IMR-90 (cell line): ENCODE results near the gene TMEM131. TPM values are rescaled to one million over a fixed set of nuclear protein-coding genes. Genes with fewer than 3 reads are reported as not detected.

Experiments
- ATAC-seq: fragments of 200-7000 bp; cut with Tn5 transposase; 2 replicates; pipeline ENCODE4 v1.9.1; 2020; ENCODE audit warnings: low read depth, mild to moderate bottlenecking, moderate library complexity
- BruUV-seq: library from RNA; stranded (reverse); fragments of 400-500 nt; replicated peaks from 2 replicates; lab custom pipeline; 2021; lab: Mats Ljungman, UMichigan
- CTCF ChIA-PET: fragments of 300-600 bp; formaldehyde crosslinking; extraction: SDS; loops from one replicate; lab custom pipeline; 2021; ENCODE audit warnings: antibody characterized with exemption; lab: Yijun Ruan, JAX
- POLR2A ChIA-PET: fragments of 300-600 bp; sonication (Branson Sonifier 250); formaldehyde crosslinking; loops from one replicate; lab custom pipeline; 2022; ENCODE audit warnings: antibody characterized with exemption; ENCODE audit not compliant: unreplicated experiment; lab: Charles Lee
- DNase-seq: peaks from one replicate; pipeline ENCODE4 v3.0.0; 2013
- H2AFZ ChIP-seq: replicated peaks from 2 replicates; pipeline ENCODE3; 2013; ENCODE audit warnings: low read length, mild to moderate bottlenecking; ENCODE audit not compliant: poor library complexity
- H2AK5ac ChIP-seq: 2 replicates; pipeline ENCODE4 v1.6.1; 2013; ENCODE audit warnings: low read depth, low read length, inconsistent platforms
- H2AK9ac ChIP-seq: replicated peaks from 2 replicates; pipeline ENCODE3; 2013; ENCODE audit warnings: mild to moderate bottlenecking, low read depth, low read length, moderate library complexity; ENCODE audit not compliant: poor library complexity
- H2BK120ac ChIP-seq: 2 replicates; pipeline ENCODE4 v1.6.1; 2013; ENCODE audit warnings: low read depth, low read length, inconsistent platforms
- H2BK15ac ChIP-seq: 3 replicates; pipeline ENCODE4 v1.6.1; 2013; ENCODE audit warnings: low read depth, low read length, inconsistent platforms
- H2BK20ac ChIP-seq: 2 replicates; pipeline ENCODE4 v1.6.1; 2013; ENCODE audit warnings: low read depth, mild to moderate bottlenecking, inconsistent platforms, low read length, moderate library complexity
- H2BK5ac ChIP-seq: 2 replicates; pipeline ENCODE4 v1.6.1; 2013; ENCODE audit warnings: mild to moderate bottlenecking, low read depth, low read length, inconsistent platforms; ENCODE audit not compliant: poor library complexity, severe bottlenecking
- H3K14ac ChIP-seq: replicated peaks from 2 replicates; pipeline ENCODE4 v1.6.1; 2013; ENCODE audit warnings: low read depth, low read length, inconsistent platforms
- H3K18ac ChIP-seq: 2 replicates; pipeline ENCODE4 v1.6.1; 2013; ENCODE audit warnings: low read depth, low read length, control low read depth
- H3K23ac ChIP-seq: 2 replicates; pipeline ENCODE4 v1.6.1; 2013; ENCODE audit warnings: low read depth, low read length, inconsistent platforms
- H3K27ac ChIP-seq: 2 replicates; pipeline ENCODE4 v1.5.1; 2013; ENCODE audit warnings: mild to moderate bottlenecking, control low read depth, low read length; ENCODE audit not compliant: insufficient read depth
- H3K27me3 ChIP-seq: 2 replicates; pipeline ENCODE4 v1.6.1; 2013; ENCODE audit warnings: low read length; ENCODE audit not compliant: control insufficient read depth, insufficient read depth
- H3K36me3 ChIP-seq: 2 replicates; pipeline ENCODE4 v1.6.1; 2013; ENCODE audit warnings: low read length, mixed read lengths; ENCODE audit not compliant: control insufficient read depth, insufficient read depth
- H3K4ac ChIP-seq: 2 replicates; pipeline ENCODE4 v1.6.1; 2013; ENCODE audit warnings: low read depth, low read length, inconsistent platforms
- H3K4me1 ChIP-seq: 2 replicates; pipeline ENCODE4 v1.6.1; 2013; ENCODE audit warnings: low read length, mixed read lengths; ENCODE audit not compliant: control insufficient read depth, insufficient read depth
- H3K4me2 ChIP-seq: 2 replicates; pipeline ENCODE4 v1.6.1; 2013; ENCODE audit warnings: low read depth, mild to moderate bottlenecking, control low read depth, low read length, moderate library complexity
- H3K4me3 ChIP-seq: 2 replicates; pipeline ENCODE4 v1.5.1; 2013; ENCODE audit warnings: low read depth, mild to moderate bottlenecking, control low read depth, low read length, moderate library complexity; ENCODE audit not compliant: insufficient read depth
- H3K56ac ChIP-seq: 2 replicates; pipeline ENCODE4 v1.6.1; 2013; ENCODE audit warnings: low read length, inconsistent platforms; ENCODE audit not compliant: insufficient read depth; ENCODE audit errors: extremely low read depth
- H3K79me1 ChIP-seq, 2 experiments: 2 replicates each; pipeline ENCODE4 v1.6.1; 2013; ENCODE audit warnings: low read length in 2 of 2, inconsistent platforms in 1 of 2, low read depth in 1 of 2
- H3K9ac ChIP-seq: 2 replicates; pipeline ENCODE4 v1.6.1; 2013; ENCODE audit warnings: low read depth, low read length, control low read depth
- H3K9me1 ChIP-seq: 2 replicates; pipeline ENCODE4 v1.6.1; 2013; ENCODE audit warnings: low read length, inconsistent platforms; ENCODE audit not compliant: insufficient read depth
- H3K9me3 ChIP-seq: 2 replicates; pipeline ENCODE4 v1.6.1; 2013; ENCODE audit warnings: low read length; ENCODE audit not compliant: control insufficient read depth, insufficient read depth
- H4K20me1 ChIP-seq: 2 replicates; pipeline ENCODE4 v1.6.1; 2013; ENCODE audit warnings: low read length, inconsistent platforms; ENCODE audit not compliant: insufficient read depth
- H4K5ac ChIP-seq: 2 replicates; pipeline ENCODE4 v1.6.1; 2013; ENCODE audit warnings: mild to moderate bottlenecking, low read depth, low read length, control low read depth
- H4K8ac ChIP-seq, 2 experiments: 2 replicates each; pipeline ENCODE4 v1.6.1; 2013; ENCODE audit warnings: low read depth in 2 of 2, low read length in 2 of 2, control low read depth in 1 of 2, inconsistent platforms in 1 of 2
- H4K91ac ChIP-seq: 2 replicates; pipeline ENCODE4 v1.6.1; 2013; ENCODE audit warnings: low read depth, low read length, inconsistent platforms; ENCODE audit not compliant: insufficient read depth
- CEBPB ChIP-seq: IDR thresholded peaks from 2 replicates; pipeline ENCODE4 v1.6.1; 2012; ENCODE audit warnings: low read depth, low read length, improper control_type of control experiment
- CHD1 ChIP-seq: IDR thresholded peaks from 2 replicates; pipeline ENCODE4 v1.6.1; 2012; ENCODE audit warnings: low read depth, low read length, improper control_type of control experiment
- ELK1 ChIP-seq: fragments of 150-350 bp; IDR thresholded peaks from 2 replicates; pipeline ENCODE4 v1.6.1; 2016; ENCODE audit warnings: low read depth, mild to moderate bottlenecking, low read length, moderate library complexity, borderline replicate concordance
- FOS ChIP-seq: fragments of 150-350 bp; IDR thresholded peaks from 2 replicates; pipeline ENCODE4 v1.6.1; 2016; ENCODE audit warnings: low read depth, low read length
- MAFK ChIP-seq: IDR thresholded peaks from 2 replicates; pipeline ENCODE4 v1.6.1; 2012; ENCODE audit warnings: low read depth, low read length, improper control_type of control experiment
- MAZ ChIP-seq: IDR thresholded peaks from 2 replicates; pipeline ENCODE4 v1.6.1; 2012; ENCODE audit warnings: low read depth, mild to moderate bottlenecking, low read length, improper control_type of control experiment, moderate library complexity, borderline replicate concordance
- MXI1 ChIP-seq: IDR thresholded peaks from 2 replicates; pipeline ENCODE4 v1.6.1; 2012; ENCODE audit warnings: low read depth, mild to moderate bottlenecking, low read length, moderate library complexity, borderline replicate concordance
- POLR2A ChIP-seq: IDR thresholded peaks from 2 replicates; pipeline ENCODE4 v1.6.1; 2012; ENCODE audit warnings: mild to moderate bottlenecking, low read depth, low read length
- RCOR1 ChIP-seq: IDR thresholded peaks from 2 replicates; pipeline ENCODE4 v1.6.1; 2012; ENCODE audit warnings: mild to moderate bottlenecking, low read length, improper control_type of control experiment; ENCODE audit not compliant: insufficient replicate concordance
- RFX5 ChIP-seq: IDR thresholded peaks from 2 replicates; pipeline ENCODE4 v1.8.0; 2012; ENCODE audit warnings: low read depth, mild to moderate bottlenecking, low read length, moderate library complexity
- SMC3 ChIP-seq: fragments of 150-350 bp; IDR thresholded peaks from 2 replicates; pipeline ENCODE4 v1.6.1; 2016; ENCODE audit warnings: low read depth, mild to moderate bottlenecking, antibody characterized with exemption, low read length, moderate library complexity
- WGBS, 2 experiments: methylation state at CpG; one replicate each; pipeline versions ENCODE4 v1.1.5 to v1.1.7; 2013; ENCODE audit warnings: missing lambda C conversion rate in 2 of 2; ENCODE audit not compliant: insufficient read length in 1 of 2; ENCODE audit errors: extremely low coverage in 2 of 2; 5-methylcytosine and 5-hydroxymethylcytosine counted together
- dilution Hi-C: fragments of 300-500 bp; cut with HindIII; formaldehyde crosslinking; loops from one replicate; pipeline ENCODE4 v1.14.3; 2018; ENCODE audit warnings: low sequenced_read_pairs; ENCODE audit not compliant: unreplicated experiment
- in situ Hi-C: fragments of 300-500 bp; cut with MboI; formaldehyde crosslinking; loops from 3 replicates; pipeline ENCODE4 v1.14.3; 2019; ENCODE audit warnings: low sequenced_read_pairs, inconsistent platforms, mixed read lengths
- intact Hi-C: fragments of 100-400 bp; cut with micrococcal nuclease; formaldehyde crosslinking; loops from 2 replicates; pipeline ENCODE4 v1.10.0; 2022
- polyA plus RNA-seq, 3 experiments: library from polyadenylated mRNA; depleted of rRNA; stranded (reverse); fragments of >200 nt; gene quantifications; 2 replicates each; pipeline ENCODE4 v1.2.3, GENCODE V29; 2012; ENCODE audit warnings: low replicate concordance in 1 of 3
- total RNA-seq: library from RNA; depleted of rRNA; stranded (reverse); fragments of >200 nt; gene quantifications from 2 replicates; pipeline ENCODE4 v1.2.3, GENCODE V29; 2012
- TF ChIP-seq, protein P1 (sequence below): fragments of 150-350 bp; IDR thresholded peaks from 2 replicates; pipeline ENCODE4 v1.6.1; 2017; ENCODE audit warnings: mild to moderate bottlenecking, antibody characterized with exemption, low read length, low read depth
- TF ChIP-seq, protein P2 (sequence below): conservative IDR thresholded peaks from 2 replicates; pipeline ENCODE4 v1.5.1; 2012; ENCODE audit warnings: mild to moderate bottlenecking, low read depth, low read length, improper control_type of control experiment

Gene TMEM131
- total and polyA plus RNA-seq, 2 of the 4 experiments (the other 2 are of a cell fraction), result 13.3 to 14.0 TPM

- Histone ChIP-seq H2BK20ac (no peak overlapping the region), H3K79me1 (no peaks in the 10 kb centered on the region), H2AK5ac (no peak overlapping the region), H2BK5ac (no peak overlapping the region), H4K91ac (no peak overlapping the region), H3K18ac (no peak overlapping the region), H3K56ac (no peak overlapping the region), H3K4me3 (no peak overlapping the region), H3K4me2 (no peak overlapping the region), H3K36me3 (peaks cover 2% of the 10 kb centered on the region), H3K9ac (no peak overlapping the region), H3K23ac (no peak overlapping the region), H4K5ac (no peak overlapping the region), H3K4ac (no peak overlapping the region), H2AFZ (no peak overlapping the region), H3K14ac (no peak overlapping the region), H4K8ac (no peak overlapping the region), H3K27ac (no peak overlapping the region), H3K9me3 (no peaks in the 10 kb centered on the region), H2BK15ac (no peak overlapping the region), H4K20me1 (no peaks in the 10 kb centered on the region), H3K9me1 (no peaks in the 10 kb centered on the region; the same call in 1 of the 2 replicates), H2BK120ac (no peak overlapping the region), H3K4me1 (0 out of 2 replicates have a peak, but pooled peaks cover 1% of the 10 kb centered on the region), H3K27me3 (no peaks in the 10 kb centered on the region), H2AK9ac (no peak overlapping the region)
- peak; percentile 69 for DNase-seq
- no TSS peak for BruUV-seq
- CTCF ChIA-PET, result interaction anchor here (0.5 to 2.0 kb wide), 10 partner anchors 8 to 462 kb away, joined by 3 to 12 read pairs (median 3); no protein-coding TSS in a partner anchor
- POLR2A ChIA-PET, result no interaction called here
- in situ Hi-C loops (loop anchor here (5.0 to 10.0 kb wide), 2 partner anchors 468 to 575 kb away; no protein-coding TSS in a partner anchor), intact Hi-C loops (loop anchor here (1.0 to 5.0 kb wide), 5 partner anchors 188 to 578 kb away; partner anchors contain the start of genes TMEM131 and VWA3B), dilution Hi-C loops (no loop called here)
- WGBS, 2 experiments, result no CpG with 5 or more reads among the region's 12 CpGs
- ATAC-seq, result peak; percentile 98
- TF ChIP-seq SMC3 (peak; percentile 97), FOS (no peak), RCOR1 (no peak), CEBPB (no peak), MAFK (no peak), MXI1 (no peak), MAZ (no peak; the same call in 1 of the 2 replicates), ELK1 (no peak), RFX5 (no peak), POLR2A (0 out of 2 replicates have a peak, but pooled peaks have one; percentile 26), CHD1 (no peak)
- TF ChIP-seq, protein P1, sequence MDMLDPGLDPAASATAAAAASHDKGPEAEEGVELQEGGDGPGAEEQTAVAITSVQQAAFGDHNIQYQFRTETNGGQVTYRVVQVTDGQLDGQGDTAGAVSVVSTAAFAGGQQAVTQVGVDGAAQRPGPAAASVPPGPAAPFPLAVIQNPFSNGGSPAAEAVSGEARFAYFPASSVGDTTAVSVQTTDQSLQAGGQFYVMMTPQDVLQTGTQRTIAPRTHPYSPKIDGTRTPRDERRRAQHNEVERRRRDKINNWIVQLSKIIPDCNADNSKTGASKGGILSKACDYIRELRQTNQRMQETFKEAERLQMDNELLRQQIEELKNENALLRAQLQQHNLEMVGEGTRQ, result no peak
- TF ChIP-seq, protein P2, sequence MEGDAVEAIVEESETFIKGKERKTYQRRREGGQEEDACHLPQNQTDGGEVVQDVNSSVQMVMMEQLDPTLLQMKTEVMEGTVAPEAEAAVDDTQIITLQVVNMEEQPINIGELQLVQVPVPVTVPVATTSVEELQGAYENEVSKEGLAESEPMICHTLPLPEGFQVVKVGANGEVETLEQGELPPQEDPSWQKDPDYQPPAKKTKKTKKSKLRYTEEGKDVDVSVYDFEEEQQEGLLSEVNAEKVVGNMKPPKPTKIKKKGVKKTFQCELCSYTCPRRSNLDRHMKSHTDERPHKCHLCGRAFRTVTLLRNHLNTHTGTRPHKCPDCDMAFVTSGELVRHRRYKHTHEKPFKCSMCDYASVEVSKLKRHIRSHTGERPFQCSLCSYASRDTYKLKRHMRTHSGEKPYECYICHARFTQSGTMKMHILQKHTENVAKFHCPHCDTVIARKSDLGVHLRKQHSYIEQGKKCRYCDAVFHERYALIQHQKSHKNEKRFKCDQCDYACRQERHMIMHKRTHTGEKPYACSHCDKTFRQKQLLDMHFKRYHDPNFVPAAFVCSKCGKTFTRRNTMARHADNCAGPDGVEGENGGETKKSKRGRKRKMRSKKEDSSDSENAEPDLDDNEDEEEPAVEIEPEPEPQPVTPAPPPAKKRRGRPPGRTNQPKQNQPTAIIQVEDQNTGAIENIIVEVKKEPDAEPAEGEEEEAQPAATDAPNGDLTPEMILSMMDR, result peak; percentile 94
Observed at GRCh38 chr2:97806738-97807618, 188.8 kb downstream of the TMEM131 start.
